ENCODE measurements around the gene CCDC126. TPM values are rescaled to one million over a fixed set of nuclear protein-coding genes. Genes with fewer than 3 reads are reported as not detected.
"Not testable (repeated sequence)": the region's sequence is repeated elsewhere in the genome, so short reads cannot be mapped to it uniquely, and the experiment has no call there.

CCDC126 gene
- total RNA-seq, 1 donor from 2014 or later = 19.5 TPM

DNA sequence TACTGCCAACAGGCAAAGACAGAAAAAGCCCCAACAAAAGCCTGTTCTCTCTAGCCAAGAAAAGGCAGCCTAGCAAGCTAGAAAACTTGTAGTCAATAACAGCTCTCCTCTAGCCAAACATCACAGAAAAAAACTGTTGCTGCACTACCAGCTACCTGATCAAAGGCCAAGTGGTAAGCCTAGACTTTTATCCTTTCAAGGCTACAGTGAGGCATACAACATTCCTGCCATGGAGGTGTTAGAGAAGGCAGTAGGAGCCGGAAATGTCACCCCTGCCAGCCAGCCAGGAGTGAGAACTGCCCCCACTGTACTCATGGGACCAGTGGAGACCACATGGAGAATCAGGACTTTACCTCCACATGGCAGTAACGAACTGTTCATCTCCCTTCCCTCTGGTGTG is 31.2 kb downstream of the CCDC126 start:
- DNase-seq = no peak

DNA sequence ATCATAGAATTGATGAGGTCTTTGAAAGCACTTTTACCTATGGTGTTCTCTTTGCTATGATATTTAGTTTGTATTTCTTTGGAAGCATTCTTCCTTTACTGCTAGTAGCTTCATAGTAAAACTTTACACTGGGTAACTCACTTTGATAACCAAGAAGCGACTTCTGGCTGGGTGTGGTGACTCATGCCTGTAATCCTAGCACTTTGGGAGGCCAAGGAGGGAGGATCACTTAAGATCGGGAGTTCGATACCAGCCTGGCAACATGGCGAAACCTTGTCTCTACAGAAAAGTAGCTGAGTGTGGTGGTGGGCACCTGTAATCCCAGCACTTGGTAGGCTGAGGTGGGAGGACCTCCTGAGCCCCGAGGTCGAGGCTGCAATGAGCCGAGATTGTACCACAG is 36.2 kb downstream of the CCDC126 start:
- DNase-seq = no peak

DNA sequence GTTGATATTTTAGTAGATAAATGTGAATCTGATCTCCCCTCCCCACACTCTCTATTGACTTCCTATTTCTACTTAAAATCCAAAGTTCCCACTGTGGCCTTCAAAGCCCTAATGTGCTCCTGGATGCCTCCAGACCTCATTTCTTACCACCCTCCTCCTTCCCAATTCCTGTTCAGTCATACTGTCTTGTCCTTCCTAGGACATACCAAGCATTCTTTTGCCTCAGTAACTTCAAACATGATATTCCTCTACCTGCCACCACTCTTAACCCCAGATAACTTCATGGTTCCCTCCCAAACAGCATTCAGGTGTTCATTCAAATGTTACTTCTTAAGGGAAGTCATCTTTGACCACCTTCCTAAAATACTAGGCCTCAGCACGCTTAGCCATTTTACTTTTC is 48.6 kb downstream of the CCDC126 start:
- no peak for DNase-seq

DNA sequence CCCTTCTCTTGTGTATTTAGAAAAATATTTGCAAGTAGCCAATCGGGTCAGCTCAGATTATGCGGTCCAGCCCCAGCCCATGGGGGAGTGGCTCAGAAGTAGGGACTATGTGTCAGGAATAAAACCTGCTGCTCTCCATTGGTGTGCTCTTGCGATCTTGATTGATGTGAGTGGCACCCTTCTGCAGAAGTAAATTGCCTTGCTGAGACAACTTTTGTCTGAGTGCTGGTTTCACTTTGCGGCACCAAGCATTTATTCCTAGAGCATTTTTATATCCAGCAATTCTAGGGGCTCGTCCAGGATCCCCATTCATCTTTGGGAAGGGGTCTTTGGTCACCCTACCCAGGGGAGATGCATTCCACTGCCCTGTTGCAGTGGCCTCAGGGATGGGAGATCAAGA is 56.8 kb downstream of the CCDC126 start:
- no peak for DNase-seq

DNA sequence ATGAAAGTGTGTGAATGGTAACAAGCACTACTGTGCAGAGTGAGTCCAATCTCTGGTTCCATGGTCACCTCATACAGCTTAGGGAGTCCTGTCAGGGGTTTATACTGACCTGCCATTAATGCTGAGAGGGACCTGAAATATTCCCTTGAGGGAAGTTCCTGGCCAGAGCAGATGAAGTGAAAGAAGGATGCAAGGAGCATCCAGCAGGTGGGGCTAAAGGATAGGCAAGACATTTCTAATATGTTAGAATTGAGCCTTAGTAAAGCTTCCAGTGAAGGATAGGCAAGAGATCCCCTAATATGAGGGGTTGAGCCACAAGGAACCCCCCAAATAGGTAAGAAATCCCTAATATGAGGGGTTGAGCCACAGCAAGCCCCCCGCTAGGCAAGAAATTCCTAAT is 57.3 kb downstream of the CCDC126 start:
- no peak for DNase-seq

DNA sequence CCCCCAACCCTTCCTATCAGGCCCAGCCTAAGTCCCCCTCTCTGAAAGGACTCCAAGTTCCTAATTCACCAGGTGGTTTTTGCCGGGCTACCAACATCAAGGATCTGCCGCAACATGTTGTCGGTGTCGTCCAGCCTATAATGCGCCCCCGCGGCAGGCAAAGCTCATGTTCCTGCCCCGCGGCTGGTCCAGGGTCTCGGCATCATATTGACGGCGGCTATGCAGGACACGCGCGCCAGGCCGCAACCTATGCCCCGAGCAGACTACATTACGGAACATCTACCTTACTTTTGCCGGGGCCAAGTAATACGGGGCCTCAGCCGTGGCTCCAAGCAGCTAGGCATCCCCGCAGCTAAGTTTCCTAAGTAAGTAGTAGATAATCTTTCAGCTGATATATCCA is 58.3 kb downstream of the CCDC126 start:
- no peak for DNase-seq

DNA sequence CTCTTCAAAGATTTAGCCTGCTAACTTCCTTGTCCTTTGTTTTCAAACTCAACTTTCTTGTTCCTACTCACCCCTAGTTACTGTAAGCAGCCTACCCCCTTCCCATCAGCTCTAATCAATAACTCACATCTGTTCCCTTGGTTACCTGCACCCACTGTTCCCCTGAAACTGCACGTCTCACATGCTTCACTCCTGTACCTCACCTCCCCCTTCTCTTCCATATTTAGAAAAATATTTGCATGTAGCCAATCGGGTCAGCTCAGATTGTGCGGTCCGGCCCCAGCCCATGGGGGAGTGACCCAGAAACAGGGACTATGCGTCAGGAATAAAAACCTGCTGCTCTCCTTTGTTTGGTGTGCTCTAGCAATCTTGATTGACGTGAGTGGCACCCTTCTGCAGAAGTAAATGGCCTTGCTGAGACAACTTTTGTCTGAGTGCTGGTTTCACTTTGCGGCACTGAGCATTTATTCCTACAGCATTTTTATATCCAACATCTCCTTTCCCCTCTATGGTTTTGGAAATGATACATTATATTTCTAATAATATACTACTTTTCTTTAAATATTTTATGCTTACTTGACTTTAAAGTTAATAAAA is 61.7 kb downstream of the CCDC126 start:
- no peak for DNase-seq

DNA sequence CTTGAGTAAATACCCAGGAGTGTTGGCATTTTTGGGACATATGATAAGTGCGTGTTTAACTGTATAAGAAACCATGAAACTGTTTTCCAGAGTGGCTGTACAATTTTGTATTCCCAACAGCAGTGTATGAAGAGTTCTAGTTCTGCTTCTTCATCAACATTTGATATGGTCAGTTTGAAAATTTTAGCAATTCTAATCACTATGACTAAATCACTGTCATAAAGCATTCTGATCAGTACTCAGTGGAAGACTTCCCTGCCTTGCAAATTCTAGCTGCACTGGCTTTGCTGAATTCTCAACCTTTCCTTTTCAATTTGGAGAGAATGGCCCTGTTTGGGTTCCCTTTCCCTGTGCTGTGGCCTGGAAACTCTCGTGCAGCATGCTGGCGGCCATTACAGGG is 64.2 kb downstream of the CCDC126 start:
- no peak for DNase-seq

DNA sequence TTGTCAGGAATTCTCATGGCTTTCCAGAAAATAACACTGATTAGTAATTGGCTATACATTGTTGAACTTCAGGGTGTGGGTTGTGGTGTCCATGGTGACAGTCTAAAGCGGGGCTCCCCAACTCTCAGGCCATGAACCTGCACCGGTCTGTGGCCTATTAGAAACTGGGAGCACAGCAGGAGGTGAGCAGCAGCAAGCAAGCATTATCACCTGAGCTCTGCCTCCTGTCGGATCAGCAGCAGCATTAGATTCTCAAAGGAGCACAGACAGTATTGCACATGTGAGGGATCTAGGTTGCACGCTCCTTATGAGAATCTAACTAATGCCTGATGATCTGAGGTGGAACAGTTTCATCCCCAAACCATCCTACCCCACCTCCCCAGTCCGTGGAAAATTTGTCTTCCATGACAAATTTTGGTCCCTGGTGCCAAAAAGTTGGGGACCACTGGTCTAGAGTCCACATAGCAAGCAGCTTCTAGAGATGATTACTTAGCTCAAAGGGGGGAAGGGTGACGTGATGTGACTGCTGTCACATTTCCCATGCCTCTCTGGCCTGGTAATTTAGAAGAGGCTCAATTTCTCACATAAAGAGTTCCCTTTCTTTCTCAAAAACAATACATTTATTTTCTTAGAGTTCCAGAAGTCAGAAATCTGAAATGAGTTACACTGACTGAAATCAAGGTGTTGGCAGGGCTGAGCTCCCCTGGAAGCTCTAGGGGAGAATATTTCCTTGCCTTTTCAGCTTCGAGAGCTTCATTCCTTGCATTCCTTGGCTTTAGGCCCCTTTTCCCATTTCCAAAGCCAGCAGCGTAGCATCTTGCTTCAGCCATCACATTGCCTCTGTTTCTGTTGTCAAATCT is 65.2 kb downstream of the CCDC126 start:
- DNase-seq = peak; percentile 12

DNA sequence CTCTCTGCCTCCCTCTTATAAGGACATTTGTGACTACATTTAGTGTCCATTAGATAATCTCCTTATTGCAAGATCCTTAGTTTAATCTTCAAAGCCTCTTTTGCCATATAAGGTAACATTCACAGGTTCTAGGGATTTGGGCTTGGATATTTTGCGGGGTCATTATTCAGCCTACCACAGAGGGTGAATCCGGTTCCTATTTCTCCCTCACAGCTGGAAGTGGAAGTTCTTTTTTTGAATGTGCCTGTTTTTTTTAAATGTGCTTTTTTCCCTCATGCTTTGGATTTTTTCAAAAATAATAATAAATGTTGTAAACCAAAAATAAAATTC is 65.8 kb downstream of the CCDC126 start:
- DNase-seq = no peak

DNA sequence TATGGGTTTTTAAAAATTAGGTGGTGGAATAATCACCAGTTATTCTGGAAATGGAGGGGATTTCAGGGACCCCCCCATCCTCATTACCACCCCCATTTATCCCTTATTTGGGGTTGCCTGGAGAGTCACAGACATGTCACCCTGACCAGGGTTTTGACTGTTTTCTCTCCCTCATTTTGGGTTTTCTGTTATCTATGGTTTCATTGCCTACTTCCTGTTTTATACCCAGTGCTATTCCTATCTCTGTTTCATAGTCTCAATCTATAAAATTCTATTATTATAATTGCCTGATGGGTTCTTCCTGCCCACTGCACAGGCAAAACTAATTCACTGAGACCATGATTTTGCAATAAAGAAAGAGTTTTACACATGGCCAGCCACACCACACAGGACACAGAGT is 66.9 kb downstream of the CCDC126 start:
- no peak for DNase-seq

DNA sequence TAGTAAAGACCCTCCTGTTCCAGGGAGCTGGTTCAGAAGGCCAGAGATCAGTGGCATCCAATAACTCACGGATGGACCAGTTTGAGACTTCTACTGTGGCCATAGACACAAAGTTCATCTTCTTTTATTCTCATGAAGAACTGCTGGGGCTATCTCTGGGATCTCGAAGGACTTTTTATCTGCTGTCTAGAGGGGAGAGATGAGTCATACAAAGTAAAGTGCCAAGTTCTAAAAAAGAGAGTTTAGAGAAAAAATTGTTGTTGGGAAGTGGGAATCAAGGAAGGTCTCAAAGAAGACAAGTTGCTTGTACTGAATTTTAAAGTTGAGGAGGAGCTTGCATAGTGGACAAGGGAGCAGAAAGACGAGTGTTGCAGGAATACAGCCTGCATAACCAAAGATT is 74.9 kb downstream of the CCDC126 start:
- no peak for DNase-seq

DNA sequence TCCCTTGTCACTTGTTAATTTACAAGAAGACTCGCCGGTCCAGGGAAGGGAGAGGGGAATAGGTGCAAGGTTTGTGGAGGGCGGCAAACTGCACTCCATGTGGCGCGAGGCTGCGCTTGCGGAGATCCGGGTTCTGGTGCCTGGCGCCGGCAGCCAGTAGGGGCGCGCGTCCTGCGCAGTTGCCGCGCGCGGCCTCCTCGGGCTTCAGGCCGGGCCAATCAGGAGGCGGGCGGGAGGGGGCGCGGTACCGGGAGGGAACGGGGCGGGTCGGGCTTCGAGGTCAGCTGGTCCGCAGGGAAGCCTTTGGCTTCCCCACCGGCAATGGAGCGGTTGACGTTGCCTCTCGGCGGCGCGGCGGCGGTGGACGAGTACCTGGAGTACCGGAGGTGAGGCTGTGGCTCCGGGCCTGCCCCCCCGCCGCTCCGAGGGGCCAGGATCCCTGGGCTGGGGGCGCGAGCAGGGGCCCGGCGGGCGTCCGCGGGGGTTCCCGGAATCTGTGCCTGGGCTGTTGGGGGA is 82.8 kb downstream of the CCDC126 start, which contains the start of gene FAM221A:
Gene FAM221A (plus strand): TSS at position 302 of the 516 bp plus-strand sequence. CDS start 20 bp downstream, at position 322.
- peak; percentile 92 for DNase-seq

DNA sequence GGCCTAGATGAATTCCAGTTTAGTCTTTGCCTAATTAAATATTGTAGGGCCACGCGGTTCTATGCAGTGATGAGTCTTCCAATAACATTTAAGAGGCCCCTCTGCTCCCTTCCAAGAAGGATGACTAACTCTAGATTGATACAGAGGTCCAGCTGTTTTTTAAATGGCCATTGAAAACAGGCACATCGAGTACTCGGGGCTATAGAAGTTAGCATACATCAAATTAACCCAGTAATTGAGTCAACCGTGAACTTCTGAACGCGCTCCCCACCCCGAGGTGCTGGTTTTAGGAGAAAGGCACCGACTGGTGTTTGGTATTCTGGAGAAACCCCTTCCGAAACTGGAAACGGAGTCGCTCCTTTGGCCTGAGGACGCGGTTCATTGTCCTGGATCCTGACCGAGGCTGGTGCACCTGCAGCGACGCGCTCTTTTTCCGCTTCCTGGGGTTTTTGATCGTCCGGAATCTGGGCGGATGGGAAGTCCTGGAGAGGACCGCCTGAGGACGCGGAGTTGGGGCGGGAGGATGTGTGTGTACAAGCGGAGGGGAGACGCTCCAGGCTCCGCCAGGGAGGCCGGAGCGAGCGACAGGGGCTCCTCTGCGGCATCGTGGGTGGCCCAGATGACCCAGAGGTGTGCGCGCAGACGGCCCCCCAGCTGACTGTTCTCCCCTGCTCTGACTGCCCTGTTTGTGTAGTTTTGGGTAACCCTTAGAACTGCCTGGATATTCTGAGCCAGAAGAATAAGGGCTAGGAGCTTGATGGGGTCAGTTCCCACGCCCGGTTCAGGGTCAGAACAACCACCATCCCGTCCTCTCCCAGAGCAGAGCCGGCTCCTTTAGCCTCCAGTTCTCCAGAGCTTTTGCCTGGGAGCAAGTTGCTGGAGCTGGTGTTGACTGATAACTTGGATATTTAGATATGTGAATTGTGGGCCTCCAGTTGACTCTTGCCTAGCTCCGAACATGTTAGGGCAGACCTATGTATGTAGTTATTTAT is 83.5 kb downstream of the CCDC126 start:
- peak; percentile 73 for DNase-seq

DNA sequence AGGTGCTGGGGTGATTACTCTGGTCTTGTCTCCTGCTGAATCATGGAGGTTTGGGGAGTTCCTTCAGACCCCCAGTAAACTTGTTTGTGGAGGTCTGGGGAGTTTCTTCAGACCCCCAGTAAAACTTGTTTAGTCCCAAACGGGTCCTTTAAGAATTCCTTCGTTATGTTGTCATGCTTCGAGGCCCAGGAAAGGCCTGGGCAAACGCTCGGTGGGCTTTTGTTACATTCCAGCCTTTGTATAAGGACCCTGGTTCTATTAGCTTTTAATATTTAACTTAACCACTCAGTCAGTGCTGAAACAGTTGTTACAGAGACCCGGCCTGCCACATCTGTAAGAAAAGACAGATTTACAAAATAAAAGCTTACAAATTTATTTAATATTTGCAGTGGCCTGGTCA is 86.9 kb downstream of the CCDC126 start:
- DNase-seq = not testable (repeated sequence)

DNA sequence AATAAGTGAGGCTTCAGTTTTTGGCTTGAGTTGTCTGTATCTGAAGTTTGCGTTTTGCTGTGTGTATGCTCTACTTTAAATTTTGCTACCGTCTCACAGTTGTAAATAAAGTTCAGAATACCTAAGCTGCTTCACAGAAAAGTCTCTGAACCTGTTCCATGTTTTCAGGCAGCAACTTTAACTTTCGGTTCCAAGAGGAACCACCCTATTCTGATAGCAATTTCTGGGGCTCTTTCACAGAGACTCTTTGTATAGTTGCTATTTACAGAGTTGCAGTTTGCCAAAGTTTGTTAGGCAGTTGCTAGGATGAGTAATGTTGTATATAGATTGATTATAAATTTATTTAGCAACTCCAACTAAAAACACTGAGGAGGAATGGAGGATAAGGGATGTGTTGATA is 88.5 kb downstream of the CCDC126 start:
- DNase-seq = peak; percentile 32

DNA sequence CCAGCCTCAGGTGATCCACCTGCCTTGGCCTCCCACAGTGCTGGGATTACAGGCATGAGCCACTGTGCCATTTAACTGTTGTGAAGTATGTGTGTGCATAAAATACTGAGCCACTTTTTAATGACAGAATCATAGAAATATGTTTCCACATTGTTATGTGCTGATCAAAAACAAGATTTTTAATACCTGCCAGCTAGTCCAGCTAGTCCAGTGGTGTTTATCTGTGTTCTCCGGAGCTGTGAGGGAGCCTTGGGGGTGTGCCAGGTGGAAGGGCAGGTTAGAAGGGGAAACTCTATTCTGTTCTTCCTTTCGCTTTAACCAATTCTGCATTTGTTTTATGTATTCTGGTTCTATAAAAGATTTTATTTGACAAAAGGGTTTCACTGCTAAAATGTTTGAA is 89.8 kb downstream of the CCDC126 start:
- no peak for DNase-seq

DNA sequence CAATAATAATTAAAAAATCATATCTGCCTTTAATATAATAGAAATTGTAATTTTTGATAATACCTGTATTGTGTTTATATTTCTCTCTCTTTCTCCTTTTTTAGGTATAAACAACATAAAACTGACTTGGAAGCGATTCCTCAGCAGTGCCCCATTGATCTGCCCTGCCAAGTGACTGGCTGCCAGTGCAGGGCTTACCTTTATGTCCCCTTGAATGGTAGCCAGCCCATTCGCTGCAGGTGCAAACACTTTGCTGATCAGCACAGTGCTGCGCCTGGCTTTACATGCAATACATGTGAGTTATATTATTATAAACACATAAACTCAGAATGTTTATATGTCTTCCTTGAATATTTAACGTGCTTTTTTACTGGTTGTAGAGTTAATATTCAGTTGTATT is 92.0 kb downstream of the CCDC126 start:
- no peak for DNase-seq

DNA sequence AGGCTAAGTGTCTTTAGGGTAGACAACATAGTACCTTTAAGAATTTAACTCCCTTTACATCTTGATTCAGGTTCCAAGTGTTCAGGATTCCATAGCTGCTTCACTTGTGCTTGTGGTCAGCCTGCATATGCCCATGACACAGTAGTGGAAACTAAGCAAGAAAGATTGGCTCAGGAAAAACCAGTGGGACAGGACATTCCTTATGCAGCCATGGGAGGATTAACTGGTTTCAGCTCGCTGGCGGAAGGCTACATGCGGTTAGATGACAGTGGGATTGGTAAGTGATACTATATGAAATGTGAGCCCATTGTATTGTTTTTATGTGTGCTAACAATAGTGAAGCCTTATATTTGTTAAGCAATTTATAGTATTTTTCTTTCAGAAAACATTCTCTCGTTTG is 94.1 kb downstream of the CCDC126 start:
- no peak for DNase-seq

DNA sequence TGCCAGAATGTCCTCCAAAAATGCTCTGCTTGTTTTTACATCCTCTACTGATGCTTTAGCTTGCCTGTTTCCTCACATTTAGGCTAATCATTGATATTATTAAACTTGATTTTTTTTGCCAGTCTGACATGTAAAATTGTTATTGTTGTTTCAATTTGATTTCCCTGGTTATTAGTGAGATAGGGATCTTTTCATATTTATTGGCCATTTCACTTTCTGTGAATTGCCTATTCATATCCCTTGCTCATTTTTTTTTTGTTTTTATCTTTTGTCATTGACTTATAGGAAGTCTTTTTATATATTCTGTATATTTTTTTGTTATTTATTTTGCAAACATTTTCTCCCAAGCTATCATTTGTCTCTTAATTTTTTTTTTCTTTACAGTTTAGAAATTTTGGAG is 96.0 kb downstream of the CCDC126 start:
- no peak for DNase-seq

Data from tongue (tissue), 2 donors.